BE2C (cell line): ENCODE results near the gene BCL2L13. TPM values are rescaled to one million over a fixed set of nuclear protein-coding genes. Genes with fewer than 3 reads are reported as not detected.

ENCODE experiments used
- DNase-seq: peaks from one replicate; pipeline ENCODE4 v3.0.0-alpha.2; 2020
- H3K27me3 ChIP-seq: fragments of 250-450 bp; sonication (Bioruptor Pico); 2 replicates; pipeline ENCODE4 v1.5.1; 2020; ENCODE audit warnings: mild to moderate bottlenecking
- H3K36me3 ChIP-seq: fragments of 250-450 bp; sonication (Bioruptor Pico); 2 replicates; pipeline ENCODE4 v1.5.1; 2020; ENCODE audit warnings: mild to moderate bottlenecking
- H3K4me1 ChIP-seq: fragments of 250-450 bp; sonication (Bioruptor Pico); 2 replicates; pipeline ENCODE4 v1.5.1; 2020
- H3K4me3 ChIP-seq: 2 replicates; pipeline ENCODE4 v1.5.1; 2011; ENCODE audit warnings: low read depth, low read length
- H3K9me3 ChIP-seq: fragments of 250-450 bp; sonication (Bioruptor Pico); 2 replicates; pipeline ENCODE4 v1.5.1; 2020
- polyA plus RNA-seq: library from polyadenylated mRNA; unstranded; fragments of >200 nt; gene quantifications from one replicate; pipeline ENCODE4 v1.2.1, GENCODE V29; 2012; ENCODE audit warnings: low read depth, missing spikeins; ENCODE audit not compliant: insufficient read length, insufficient read depth
- TF ChIP-seq, protein P1 (sequence below): IDR thresholded peaks from 2 replicates; pipeline ENCODE4 v1.5.1; 2012; ENCODE audit warnings: mild to moderate bottlenecking, low read depth, low read length

The BCL2L13 gene, protein sequence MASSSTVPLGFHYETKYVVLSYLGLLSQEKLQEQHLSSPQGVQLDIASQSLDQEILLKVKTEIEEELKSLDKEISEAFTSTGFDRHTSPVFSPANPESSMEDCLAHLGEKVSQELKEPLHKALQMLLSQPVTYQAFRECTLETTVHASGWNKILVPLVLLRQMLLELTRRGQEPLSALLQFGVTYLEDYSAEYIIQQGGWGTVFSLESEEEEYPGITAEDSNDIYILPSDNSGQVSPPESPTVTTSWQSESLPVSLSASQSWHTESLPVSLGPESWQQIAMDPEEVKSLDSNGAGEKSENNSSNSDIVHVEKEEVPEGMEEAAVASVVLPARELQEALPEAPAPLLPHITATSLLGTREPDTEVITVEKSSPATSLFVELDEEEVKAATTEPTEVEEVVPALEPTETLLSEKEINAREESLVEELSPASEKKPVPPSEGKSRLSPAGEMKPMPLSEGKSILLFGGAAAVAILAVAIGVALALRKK
- 51.7 TPM for polyA plus RNA-seq

DNA sequence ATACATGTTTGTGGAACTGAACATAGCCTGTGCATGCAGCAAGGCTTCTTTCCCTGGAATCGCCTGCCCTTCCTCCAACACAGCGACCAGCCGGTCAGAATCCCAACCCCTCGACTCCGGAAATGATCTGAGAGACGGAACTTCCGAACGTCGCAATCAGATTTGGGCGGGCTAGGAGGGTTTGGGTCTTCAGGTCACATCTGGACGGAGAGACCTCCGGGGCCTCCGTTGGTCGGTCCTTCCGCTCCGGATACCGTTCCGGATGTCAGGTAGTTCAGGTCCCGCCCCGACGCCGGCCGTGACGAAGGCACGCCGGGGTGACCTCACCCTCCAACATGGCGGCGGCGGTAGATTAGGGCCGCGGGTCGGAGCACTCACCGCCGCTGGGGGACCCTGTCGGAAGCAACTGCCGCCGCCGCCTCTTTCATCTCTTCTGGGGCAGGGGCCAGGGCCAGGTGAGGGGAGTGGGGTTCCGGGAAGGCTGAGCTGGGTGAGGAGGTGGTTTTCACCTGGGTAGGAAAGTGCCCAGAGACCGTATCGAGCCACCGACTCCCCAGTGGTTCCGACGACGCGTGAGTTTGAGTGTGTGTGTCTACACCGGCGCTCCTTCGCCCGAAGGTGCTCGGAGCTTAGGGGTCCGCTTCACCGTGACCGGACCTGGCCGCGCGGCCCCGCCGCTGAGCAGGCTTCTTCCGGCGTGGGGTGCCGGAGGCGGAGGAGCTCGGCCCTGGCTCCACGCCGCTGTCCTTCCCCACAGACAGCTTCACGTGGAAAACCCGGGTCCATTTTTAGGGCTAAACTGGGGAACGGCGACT lies at the start of gene BCL2L13:
Gene BCL2L13 (plus strand): TSS at position 326 of the 815 bp plus-strand sequence. CDS start 16,955 bp downstream, outside the sequence.
- Histone ChIP-seq H3K4me1 (no peaks in the 10 kb centered on the region), H3K4me3 (peak within 1 kb of the TSS; percentile 74), H3K27me3 (no peaks in the 10 kb centered on the region), H3K9me3 (no peaks in the 10 kb centered on the region), H3K36me3 (no peaks in the 10 kb centered on the region)
- DNase-seq, result peak; percentile 95
- TF ChIP-seq, protein P1, sequence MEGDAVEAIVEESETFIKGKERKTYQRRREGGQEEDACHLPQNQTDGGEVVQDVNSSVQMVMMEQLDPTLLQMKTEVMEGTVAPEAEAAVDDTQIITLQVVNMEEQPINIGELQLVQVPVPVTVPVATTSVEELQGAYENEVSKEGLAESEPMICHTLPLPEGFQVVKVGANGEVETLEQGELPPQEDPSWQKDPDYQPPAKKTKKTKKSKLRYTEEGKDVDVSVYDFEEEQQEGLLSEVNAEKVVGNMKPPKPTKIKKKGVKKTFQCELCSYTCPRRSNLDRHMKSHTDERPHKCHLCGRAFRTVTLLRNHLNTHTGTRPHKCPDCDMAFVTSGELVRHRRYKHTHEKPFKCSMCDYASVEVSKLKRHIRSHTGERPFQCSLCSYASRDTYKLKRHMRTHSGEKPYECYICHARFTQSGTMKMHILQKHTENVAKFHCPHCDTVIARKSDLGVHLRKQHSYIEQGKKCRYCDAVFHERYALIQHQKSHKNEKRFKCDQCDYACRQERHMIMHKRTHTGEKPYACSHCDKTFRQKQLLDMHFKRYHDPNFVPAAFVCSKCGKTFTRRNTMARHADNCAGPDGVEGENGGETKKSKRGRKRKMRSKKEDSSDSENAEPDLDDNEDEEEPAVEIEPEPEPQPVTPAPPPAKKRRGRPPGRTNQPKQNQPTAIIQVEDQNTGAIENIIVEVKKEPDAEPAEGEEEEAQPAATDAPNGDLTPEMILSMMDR, result no peak

DNA sequence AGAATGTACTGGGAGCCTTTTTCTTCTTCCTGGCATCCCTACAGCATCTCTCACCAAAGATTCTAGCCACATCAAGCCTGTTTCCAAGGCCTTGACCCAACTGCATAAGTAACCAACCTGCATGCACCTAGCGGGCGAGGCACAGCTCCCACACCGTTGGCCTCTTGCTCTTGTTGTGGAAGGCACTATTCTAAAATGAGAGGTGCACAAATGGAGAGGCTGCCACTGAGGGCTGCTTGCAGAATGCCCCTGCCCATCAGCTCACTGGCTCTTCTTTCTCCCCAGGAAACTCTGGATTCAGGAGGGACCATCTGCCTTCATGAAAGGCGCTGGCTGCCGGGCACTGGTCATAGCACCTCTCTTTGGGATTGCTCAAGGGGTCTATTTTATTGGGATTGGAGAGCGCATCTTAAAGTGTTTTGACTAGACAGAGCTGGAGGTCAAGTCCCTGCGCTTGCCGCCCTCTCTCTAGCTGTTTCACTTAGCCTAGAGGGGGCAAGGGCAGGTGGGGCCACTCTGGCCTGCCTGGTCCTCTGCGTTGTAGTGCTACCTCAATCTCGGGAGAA lies 48.7 kb upstream of the BCL2L13 start:
- TF ChIP-seq, protein P1, result no peak
- Histone ChIP-seq H3K4me3 (no peak overlapping the region), H3K27me3 (no peaks in the 10 kb centered on the region), H3K4me1 (no peaks in the 10 kb centered on the region), H3K36me3 (peaks cover 26% of the 10 kb centered on the region), H3K9me3 (no peaks in the 10 kb centered on the region)
- no peak for DNase-seq

DNA sequence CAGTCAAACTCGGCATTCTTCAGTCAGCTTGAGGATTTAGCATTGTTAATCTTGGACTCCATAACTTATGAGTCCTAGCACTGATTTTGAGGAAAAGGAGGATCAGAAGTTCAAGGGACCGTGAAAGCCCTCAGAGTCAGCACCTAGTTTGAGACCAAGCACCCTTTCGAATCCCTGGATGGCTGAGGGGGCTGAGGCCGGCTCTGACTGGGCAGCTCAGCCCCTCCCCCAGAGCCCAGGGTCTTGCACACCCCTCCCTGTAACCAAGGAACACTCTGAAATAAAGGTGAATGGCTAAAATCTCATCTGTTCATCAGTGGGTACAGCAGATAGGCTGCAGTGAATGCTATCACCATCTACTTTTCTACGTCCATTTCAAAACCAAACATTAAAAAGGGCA lies 48.0 kb upstream of the BCL2L13 start:
- H3K36me3 ChIP-seq, result peaks cover 29% of the 10 kb centered on the region
- H3K4me1 ChIP-seq, result no peaks in the 10 kb centered on the region
- H3K4me3 ChIP-seq, result no peak overlapping the region
- TF ChIP-seq, protein P1, result no peak
- DNase-seq, result no peak
- H3K9me3 ChIP-seq, result no peaks in the 10 kb centered on the region
- no peaks in the 10 kb centered on the region for H3K27me3 ChIP-seq

DNA sequence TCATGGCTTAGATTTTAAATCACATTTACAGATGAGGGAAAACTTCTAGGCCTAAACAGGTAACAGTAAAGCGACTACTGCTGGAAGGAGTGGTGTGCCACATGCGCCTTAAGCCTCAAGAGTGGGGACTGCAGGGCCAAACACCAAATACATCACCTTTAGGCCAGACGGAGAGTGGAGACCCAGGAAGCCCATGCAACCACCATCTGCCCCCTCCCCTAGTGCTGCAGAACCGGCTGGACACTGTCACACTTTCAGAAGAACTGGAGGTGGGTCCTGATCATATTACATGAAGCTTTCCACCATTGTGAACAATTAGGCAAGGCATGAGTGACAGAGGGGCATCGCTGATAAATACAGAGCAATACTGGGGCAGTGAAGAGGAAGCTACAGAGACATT lies 46.4 kb upstream of the BCL2L13 start:
- H3K36me3 ChIP-seq, result peaks cover 42% of the 10 kb centered on the region

DNA sequence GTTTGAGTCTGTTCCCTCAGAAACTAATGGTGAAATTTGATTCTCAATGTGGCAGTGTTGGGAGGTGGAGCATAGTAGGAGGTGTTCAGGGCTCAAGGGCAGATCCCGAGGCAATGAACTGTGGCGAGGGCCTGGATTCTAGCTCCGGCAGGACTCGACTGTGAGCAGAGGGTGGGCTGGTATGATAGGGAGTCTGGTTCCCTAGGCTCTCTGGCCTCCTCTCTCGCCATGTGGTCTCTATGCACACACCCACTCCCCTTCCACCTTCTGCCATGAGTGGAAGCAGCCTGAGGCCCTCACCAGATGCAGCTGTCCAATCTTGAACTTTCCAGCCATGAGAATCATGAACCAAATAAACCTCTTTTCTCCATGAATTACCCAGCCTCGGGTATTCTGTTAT lies 42.3 kb upstream of the BCL2L13 start:
- peaks cover 64% of the 10 kb centered on the region for H3K36me3 ChIP-seq
- TF ChIP-seq, protein P1, result no peak

More for the DNA sequence above, 46.4 kb upstream of the BCL2L13 start:
- no peaks in the 10 kb centered on the region for H3K9me3 ChIP-seq
- TF ChIP-seq, protein P1, result no peak
- no peaks in the 10 kb centered on the region for H3K27me3 ChIP-seq
- no peak for DNase-seq
- H3K4me3 ChIP-seq, result no peak overlapping the region
- no peaks in the 10 kb centered on the region for H3K4me1 ChIP-seq

More for the DNA sequence above, 42.3 kb upstream of the BCL2L13 start:
- no peaks in the 10 kb centered on the region for H3K9me3 ChIP-seq
- no peak overlapping the region for H3K4me3 ChIP-seq
- H3K27me3 ChIP-seq, result no peaks in the 10 kb centered on the region
- no peak for DNase-seq
- H3K4me1 ChIP-seq, result no peaks in the 10 kb centered on the region; the same call in 1 of the 2 replicates
